HG02678 (cell line): ENCODE data around the gene PHF5A.
"Not testable (repeated sequence)": the region's sequence is repeated elsewhere in the genome, so short reads cannot be mapped to it uniquely, and the experiment has no call there.

Source experiments
- ATAC-seq: cut with Tn5 transposase; IDR thresholded peaks from one replicate; pipeline ENCODE4 v1.9.1; 2021; ENCODE audit warnings: mild to moderate bottlenecking, moderate library complexity; ENCODE audit not compliant: unreplicated experiment

The PHF5A gene

DNA sequence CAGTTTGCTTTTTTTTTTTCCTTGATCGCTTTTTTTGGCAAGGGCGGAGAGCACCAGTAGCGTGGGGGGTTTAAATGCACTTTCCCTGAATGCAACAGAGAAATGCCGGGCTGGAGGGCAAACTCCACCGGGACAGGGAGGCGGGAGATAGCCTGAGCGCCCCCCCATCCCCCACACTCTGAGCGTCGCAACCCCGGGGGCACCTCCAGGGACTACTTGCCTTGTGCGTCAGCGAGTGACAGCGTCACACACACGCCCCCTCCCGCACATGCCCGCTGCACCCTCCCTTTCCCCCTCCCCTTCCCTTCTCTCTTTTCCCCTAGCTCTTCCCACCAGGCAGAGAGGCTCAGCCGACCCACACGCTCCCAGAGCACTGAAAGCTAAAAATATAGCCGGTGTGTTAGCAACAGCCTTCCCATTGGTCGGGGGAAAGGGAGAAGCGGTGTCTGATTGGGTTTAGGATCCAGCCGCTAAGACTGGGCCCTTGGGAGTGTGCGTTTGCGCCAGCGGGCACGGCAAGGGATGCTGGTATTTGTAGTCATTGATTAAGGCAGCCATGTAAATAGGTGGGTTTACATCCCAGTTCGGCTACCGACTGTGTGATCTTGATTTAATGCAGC is 20.2 kb downstream of the PHF5A start:
- ATAC-seq = peak; percentile 55

DNA sequence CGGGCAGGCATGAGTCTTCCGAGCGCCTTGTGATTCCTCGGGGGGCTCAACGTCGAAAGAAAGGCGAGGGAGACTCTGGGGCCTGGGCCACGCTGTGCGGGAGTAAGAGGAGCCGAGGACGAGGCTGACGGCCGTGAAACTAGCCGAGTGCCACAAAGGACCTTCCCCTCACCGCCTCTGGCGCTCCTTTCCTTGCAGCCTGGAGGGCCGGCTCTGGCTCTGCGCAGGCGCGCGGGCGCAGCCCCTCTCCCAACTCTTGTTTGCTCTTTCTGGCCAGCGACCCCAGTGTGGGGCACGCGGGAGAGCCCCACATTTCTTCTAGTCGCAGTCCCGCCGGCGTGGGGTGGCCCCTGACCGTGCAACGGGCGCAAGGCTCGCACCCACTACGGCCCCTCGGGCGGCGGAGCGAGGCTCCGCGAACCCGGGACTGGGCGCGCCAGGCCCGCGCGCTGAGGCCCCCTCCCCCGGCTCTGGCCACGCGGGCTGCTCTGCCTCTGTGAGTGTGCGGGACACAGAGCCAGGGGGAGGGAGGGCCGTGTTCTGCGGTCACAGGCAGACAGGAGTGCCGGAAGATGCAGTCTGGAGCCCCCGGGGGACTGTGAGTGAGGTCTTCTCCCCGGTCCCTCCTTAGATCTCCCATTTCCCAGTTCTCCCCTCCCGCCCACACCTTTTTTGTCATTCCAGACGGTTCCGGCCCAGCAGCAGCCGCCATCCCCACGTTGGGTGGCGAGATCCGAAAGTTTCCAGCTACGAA is 20.9 kb downstream of the PHF5A start:
- ATAC-seq = no peak

DNA sequence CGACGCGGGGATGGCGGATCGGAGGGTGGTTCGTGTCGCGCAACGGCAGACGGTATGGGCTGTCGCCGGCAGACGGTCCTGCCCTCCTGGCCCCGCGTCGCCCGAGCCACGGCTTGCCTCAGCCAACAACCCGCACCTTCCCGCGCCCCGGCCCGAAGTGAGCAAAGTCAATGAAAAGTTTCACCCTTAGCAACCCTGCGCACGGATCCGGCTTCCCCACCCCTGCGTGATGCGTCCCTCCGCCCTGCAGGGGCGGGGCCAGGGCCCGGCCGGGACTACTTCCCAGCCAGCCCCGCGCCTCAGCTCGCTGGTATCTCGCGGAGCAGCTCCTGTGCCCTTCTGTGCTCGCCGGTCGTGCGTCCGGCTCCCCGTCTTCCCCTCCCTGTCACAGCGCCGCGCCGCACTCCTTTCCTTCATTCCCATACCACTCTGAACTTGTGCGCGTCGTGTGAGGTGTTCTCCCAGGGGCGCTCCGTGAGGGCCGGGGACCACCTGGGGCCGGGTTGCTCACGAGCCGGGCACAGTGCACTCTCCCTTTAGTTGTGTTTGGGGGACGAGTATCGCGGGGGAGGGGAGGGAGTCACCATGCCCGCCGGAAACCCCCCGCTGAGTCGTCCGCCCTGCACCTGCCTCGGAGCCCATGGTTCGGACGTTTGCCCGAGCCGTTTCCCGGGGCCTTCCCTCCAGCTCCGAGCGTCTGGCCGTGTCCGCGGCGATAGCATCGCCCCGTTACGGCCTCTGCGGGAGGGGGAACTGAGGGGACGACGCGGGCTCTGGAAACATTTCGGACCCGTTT is 21.7 kb downstream of the PHF5A start, which contains the start of gene TOB2:
Gene TOB2 (minus strand): TSS at position 163 of the 796 bp plus-strand sequence. CDS start 9,456 bp downstream, outside the sequence.
- peak; percentile 41 for ATAC-seq

DNA sequence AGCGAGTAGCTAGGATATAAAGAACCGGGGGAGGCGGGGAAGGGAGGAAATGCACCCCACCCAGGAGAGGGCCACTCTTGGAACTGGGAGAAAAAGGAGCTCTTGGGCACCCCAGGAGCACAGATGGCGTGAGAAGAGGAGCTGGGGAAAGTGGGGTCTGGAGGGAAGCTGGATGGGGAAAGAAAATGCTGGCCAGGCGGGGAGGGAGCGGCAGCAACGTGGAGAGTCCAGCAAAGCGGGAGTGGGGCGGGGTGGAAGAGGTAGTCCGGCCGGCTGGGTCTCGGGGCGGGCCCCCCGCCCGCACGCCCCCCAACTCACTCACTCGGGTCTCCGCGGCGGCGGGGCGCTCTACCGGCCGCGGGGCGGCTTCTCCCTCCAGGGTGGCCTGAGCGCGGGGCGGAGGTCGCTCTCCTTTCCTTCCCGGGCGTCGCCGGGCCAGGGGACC is 22.4 kb downstream of the PHF5A start:
- no peak for ATAC-seq

- ATAC-seq = no peak
Observed at GRCh38 chr22:41445129-41446056, 23.1 kb downstream of the PHF5A start.

DNA sequence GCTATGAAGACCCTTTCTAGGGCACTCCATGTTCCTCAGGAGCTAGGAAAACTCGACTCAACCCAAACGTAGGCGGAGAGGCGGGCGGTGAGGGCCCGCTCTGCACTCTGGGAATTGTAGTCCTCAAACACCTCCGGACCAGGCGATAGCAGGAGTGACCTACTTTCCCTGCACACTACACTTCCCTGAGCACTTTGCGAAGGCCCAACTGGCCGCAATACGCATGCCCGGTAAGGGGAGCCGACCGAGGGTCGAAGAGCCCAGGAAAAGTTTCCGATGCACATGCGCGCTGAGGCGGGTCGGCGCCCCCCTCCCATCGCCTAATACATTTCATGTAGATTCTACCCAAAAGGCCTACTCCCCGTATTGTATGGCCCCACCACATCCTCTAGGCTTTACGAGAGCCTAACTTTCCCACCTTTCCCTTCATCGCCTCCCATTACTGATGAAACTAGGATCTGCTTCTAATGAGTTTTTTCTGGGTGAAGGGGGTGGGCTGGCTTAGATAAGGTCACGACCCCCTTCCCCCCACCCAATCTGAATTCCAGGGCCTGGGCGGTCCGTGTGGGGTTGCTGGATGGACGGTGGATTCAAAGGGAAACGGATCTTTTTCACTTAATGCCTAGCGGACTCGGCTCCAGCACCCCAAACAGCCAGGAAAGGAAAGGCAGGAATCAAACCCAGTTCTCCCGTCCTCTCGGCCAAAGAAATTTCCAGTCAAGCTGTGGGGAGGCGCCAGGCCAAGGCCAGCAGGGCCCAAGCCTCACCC is 23.9 kb downstream of the PHF5A start:
- ATAC-seq = peak; percentile 57

DNA sequence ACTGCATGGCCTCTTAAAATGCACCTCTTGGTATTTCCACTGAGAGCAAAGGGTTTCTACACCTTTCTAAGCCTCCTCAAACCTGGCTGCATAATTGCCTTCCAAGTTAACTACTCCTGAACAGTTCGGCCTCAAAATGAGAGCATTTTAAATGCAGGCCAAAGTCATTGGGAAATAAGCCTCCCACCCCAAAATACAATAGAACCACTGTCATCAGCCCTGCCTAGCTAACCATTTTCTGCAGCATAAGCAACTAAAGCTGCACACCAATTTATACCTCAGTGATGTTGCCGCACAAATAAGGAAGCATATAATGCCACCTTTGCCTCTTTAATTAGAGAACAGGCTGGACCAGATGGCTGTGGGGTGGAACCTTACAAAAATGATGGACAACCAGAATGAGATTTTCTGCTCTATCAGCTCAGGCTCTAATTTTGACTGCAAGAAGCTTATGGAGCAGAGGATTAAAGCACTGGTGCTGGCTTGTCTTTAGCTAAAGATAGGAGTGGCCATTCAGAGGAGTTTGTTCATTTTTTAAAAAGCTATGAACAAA is 26.2 kb downstream of the PHF5A start:
- ATAC-seq = no peak

DNA sequence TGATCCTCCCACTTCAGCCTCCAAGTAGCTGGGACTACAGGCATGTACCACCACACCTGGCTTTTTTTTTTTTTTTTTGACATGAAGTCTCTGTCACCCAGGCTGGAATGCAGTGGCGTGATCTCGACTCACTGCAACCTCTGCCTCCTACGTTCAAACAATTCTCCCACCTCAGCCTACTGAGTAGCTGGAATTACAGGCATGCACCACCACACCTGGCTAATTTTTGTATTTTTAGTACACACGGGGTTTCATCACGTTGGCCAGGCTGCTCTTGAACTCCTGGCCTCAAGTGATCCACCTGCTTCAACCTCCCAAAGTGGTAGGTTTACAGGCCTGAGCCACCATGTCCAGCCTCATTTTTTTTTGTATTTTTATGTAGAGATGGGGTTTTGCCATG is 28.0 kb downstream of the PHF5A start:
- ATAC-seq = not testable (repeated sequence)

DNA sequence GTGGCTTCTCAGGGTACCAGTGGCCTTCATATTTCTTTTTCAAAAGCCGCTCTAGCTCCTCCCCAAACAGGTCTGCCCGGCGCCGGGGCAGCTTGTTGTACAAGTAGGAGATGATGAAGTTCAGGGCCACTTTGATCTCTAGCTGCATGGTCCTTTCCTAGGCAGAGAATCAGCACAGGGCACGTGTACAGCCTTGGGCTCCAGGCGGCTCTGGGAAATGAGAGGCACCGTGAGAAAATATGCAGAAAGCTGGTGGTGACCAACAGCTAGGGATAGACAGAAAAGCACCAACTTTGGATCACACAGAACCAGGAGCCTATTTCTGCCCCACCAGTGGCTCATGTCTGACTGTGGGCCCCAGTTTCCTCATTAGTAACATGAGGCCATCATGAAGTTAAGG is 31.3 kb downstream of the PHF5A start:
- ATAC-seq = no peak

DNA sequence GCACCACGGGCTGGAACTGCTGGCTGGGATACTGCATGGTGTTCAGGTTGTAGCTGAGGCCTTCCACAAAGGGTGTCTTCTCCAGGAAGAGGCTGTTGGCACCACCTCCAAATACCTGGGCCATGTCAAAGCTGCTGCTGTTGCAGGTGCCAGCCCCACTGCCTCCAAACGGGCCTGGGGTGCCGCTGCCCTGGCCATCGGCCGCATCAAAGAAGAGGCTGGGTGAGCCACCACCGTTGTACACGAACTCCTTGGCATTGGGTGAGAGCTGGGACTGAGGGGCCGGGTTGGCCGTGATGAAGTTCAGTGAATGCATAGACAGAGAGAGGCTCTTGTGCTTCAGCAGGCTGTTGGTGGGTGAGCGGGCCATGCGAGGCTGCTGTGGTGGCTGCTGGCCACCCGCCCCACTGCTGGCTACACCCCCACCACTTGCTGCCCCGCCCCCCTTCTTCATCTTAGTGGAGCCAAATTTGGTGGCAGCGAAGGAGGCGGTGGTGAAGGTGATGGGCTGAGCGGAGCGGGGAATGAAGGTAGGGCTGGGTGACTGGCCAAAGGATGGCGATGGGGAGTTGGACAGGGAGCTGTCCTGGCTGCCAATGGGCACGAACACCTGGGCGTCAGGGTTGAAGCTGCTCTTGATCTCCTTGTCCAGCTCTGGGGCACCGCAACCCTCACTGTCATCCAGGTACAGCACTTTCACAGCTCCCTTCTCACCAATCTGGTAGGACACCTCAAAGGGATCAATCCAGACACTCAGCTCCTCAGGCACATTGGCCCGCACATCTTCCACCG is 32.0 kb downstream of the PHF5A start:
- ATAC-seq = no peak

GRCh38 chr22:41435560-41435959 is 32.9 kb downstream of the PHF5A start:
- no peak for ATAC-seq

- ATAC-seq = not testable (repeated sequence)
Observed at GRCh38 chr22:41434361-41435003, 34.0 kb downstream of the PHF5A start.

GRCh38 chr22:41433480-41433879 is 35.0 kb downstream of the PHF5A start:
- not testable (repeated sequence) for ATAC-seq

- no peak for ATAC-seq
Observed at GRCh38 chr22:41431656-41432055, 36.8 kb downstream of the PHF5A start.

- ATAC-seq = no peak
Observed at GRCh38 chr22:41429951-41430332, 38.5 kb downstream of the PHF5A start.

DNA sequence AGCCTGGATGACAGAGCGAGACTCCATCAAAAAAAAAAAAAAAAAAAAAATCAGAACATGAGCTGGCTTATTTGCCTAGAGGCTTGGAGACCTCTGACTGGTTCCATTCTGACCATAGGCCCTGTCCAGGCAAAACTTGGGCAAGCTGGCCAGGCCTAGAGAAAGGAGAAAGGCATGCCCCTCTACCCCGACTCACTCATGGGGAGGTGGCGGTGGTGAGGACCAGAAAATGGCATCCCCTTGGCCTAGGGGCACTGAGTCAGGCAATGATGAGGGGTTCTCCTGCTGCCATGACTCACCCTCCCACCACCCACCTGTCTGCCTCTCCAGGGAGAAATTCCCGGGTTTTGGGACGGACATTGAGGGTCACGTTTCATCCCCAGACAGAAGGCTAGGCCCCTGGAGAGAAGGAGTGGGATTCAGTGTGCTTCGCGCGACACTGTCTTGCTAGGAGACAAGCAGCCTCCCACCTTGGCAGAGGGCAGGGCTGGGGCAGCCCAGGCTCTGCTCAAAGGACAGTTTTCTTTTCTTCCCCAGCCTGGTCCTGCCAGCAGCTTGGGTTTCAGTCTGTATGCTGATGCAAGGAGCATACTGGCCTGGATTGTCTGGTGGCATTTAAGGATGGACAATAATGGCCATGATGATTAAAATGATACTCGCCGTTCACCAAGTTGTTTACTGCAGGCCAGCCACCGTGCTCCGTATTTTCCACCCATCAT is 39.1 kb downstream of the PHF5A start:
- no peak for ATAC-seq

GRCh38 chr22:41425660-41426365 is 42.7 kb downstream of the PHF5A start:
- ATAC-seq = no peak
